ENCODE measurements around the gene IL13RA2.

The IL13RA2 gene

DNA sequence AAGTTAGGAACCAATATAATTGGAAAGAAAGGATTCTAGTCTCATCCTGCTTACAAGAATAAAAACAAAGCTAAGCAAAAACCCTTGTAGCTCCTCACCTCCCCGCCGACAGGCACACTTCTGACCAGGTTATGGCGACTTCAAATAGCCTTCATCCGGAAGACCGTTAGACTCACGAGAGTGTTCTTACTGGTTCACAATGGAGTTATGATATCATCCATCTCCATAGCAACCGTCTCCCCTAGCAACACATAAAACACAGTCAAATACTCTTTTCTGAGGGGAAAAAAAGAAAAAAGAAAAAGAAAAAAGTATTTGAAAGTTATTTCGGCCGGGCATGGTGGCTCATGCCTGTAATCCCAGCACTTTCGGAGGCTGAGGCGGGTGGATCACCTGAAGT lies at the start of gene IL13RA2:
Gene IL13RA2 (minus strand): TSS at position 162 of the 400 bp plus-strand sequence. CDS start 347 bp downstream, outside the sequence.
- no peak for DNase-seq (ENCODE audit: low read depth, low spot score)

DNA sequence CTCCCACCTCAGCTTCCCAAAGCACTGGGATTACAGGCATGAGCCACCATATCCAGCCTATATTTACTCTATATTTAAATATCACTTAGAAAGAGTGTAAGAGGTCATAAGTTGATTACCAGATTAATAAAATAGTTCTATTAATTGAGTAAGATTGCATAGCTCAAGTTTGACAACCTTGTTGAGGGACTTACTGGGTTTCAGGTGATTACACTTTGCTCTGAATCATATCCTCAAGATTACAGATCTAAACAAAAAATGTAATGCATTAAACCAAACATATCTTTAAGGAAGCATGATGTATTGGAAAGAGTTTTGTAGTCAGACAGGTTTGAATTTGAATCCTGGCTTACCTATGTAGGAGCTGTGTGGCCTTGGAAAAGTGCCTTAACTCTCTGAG lies 47.9 kb upstream of the IL13RA2 start:
- DNase-seq (ENCODE audit: low read depth, low spot score) = no peak

GRCh38 chrX:115060013-115060412 lies 42.6 kb upstream of the IL13RA2 start:
- DNase-seq (ENCODE audit: low read depth, low spot score) = no peak

DNA sequence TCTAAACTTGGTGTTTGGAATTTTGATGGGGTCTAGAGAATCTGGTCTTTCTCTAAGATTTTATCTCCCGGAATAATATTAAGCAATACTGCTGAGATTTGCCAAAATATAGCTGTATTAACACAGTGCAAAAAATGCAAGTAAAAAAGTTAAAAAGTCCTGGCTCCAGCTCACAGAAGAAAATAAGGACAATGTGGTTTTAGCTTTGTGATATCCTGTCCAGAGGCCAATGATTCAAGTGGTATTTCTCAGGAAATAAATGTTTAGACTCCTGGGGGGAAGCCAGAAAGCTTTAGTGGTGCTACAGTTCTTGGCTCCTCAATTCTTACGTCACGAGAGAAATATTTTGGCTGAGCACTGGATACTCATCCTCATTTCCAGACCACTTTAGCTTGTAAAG lies 40.9 kb upstream of the IL13RA2 start:
- no peak for DNase-seq (ENCODE audit: low read depth, low spot score)

DNA sequence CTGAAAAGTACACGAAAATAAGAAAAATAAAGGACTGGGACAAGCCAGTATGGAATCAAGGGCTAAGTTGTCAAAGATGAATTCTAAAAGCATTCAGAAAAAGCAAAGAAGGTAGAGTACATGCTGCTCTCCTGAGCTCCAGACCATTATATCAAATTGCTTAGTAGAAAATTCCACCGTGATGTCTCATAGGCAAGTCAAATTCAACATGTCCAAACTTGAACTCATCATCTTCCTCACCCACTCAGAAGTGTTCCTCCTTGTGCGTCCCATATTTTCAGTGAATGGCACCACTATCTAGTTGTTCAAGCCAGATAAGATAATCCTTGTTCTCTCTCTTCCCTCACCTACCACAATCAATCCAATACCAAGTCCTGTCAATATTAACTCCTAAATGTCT lies 37.5 kb upstream of the IL13RA2 start:
- DNase-seq (ENCODE audit: low read depth, low spot score) = no peak

DNA sequence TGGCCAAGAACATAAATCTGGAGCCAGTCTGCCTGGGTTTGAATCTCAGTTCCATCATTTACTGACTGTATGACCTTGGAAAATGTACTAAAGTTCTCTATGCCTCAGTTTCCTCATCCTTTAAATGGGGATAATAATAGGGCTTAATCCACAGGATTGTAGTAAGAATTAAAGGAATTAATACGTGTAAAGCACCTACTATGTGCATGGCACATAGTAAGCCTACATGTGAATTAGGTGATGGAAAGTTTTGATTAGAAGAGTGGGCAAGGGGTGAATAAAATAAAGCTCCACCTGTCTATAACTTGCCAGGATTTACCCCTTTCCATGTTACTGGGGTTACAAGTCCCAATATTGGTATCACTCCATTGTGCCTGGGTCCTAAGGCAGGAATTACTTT lies 35.8 kb upstream of the IL13RA2 start:
- DNase-seq (ENCODE audit: low read depth, low spot score) = no peak

DNA sequence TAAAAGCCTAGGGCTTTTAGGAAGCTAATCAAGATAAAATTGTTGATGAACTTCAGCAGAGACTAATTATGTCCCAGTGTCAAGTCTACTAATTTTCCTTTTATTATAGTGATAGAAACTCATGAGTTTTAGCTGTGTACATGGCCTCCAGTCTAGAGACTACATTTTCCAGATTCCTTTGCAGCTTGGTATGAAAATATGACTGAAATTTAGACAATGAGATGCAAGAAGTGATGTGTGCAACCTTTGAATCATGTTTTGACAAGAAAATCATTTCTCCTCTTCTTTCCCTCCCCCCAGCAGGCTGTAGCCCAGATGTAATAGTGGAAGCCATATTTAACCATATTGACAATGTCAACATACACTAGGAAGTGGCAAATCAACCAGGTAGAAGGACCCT lies 30.3 kb upstream of the IL13RA2 start:
- no peak for DNase-seq (ENCODE audit: low read depth, low spot score)

GRCh38 chrX:115047181-115047580 lies 29.8 kb upstream of the IL13RA2 start:
- DNase-seq (ENCODE audit: low read depth, low spot score) = no peak

GRCh38 chrX:115040417-115040816 lies 23.0 kb upstream of the IL13RA2 start:
- DNase-seq (ENCODE audit: low read depth, low spot score) = no peak

- DNase-seq (ENCODE audit: low read depth, low spot score) = no peak
Observed at GRCh38 chrX:115038406-115038805, 21.0 kb upstream of the IL13RA2 start.

DNA sequence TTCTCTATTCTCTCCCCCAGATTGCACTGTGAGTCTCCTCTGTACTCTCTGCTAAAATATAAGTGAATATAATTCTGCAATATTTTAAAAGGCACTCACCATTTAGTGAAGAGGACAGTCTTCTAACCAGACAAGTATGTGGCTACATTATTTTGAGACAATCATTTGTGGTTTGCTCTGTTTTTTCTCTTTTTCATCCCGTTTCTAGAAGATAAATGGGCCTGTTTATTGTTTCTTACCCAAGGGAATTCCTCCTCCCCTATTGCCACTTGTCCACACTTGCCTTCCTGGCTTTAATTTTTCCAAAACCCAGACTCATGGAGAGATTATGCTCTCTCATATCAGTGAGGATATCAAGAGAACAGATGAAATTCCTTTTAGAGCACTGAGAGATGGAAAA lies 18.6 kb upstream of the IL13RA2 start:
- DNase-seq (ENCODE audit: low read depth, low spot score) = no peak

GRCh38 chrX:115031989-115032388 lies 14.6 kb upstream of the IL13RA2 start:
- no peak for DNase-seq (ENCODE audit: low read depth, low spot score)

DNA sequence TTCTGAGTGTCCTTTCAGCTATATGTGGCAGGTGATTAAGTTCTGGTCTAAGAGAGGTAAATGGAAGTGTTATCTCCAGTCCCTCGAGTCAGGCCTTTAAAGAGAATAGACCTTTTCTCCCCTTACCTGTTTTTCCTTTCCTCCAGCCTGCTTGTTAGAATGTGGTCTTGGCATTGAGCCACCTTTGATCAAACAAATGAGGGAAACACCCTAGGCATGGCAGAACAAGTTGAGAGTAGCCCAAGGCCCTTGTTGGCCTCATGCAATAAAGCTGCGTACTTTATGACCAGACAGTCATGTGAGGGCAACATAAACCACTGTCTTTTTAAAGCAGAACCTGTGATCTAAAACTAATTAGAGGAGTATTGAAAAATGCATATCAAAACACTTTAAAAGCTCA lies 13.2 kb upstream of the IL13RA2 start:
- DNase-seq (ENCODE audit: low read depth, low spot score) = no peak

GRCh38 chrX:115029869-115030570 lies 12.6 kb upstream of the IL13RA2 start:
- DNase-seq (ENCODE audit: low read depth, low spot score) = no peak

GRCh38 chrX:115029440-115029839 lies 12.0 kb upstream of the IL13RA2 start:
- DNase-seq (ENCODE audit: low read depth, low spot score) = no peak

GRCh38 chrX:115023811-115024210 lies 6.4 kb upstream of the IL13RA2 start:
- DNase-seq (ENCODE audit: low read depth, low spot score) = no peak

DNA sequence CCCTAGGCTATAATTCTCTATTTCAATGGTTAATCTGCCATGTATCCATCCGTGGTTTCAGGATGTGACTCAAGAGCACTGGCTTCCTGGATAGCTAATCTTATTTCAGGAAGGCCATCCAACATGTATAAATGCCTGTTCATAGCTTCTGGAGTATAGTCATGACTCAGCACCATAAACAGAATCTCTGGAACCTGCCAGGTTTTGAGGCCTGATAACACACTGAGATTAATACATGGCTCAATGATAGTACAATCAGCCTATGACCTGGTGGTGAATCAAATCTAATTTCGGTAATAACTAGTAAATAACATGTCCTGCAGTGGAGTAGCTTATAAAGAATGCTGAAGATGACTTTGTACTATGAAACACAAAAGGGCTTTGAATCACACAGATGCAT lies 5.7 kb upstream of the IL13RA2 start:
- DNase-seq (ENCODE audit: low read depth, low spot score) = no peak

DNA sequence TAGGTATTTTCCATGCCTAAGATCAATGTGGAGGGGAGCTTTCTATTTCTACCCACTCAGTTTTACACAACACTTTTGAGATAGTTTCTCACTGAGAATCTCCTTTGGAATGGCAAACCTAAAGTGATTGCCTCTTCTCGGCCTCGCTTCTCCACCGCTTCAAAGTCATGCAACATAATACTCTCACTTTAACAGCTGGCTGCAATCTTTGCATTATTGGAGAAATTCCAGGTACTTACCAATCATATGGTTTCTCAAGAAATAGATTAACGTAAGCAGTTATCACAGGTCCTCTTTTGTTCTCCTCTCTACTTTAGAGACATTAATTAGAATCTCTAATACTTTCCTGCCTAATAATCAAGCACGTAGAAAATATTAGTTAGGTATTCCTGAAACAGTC lies 3.7 kb upstream of the IL13RA2 start:
- no peak for DNase-seq (ENCODE audit: low read depth, low spot score)

DNA sequence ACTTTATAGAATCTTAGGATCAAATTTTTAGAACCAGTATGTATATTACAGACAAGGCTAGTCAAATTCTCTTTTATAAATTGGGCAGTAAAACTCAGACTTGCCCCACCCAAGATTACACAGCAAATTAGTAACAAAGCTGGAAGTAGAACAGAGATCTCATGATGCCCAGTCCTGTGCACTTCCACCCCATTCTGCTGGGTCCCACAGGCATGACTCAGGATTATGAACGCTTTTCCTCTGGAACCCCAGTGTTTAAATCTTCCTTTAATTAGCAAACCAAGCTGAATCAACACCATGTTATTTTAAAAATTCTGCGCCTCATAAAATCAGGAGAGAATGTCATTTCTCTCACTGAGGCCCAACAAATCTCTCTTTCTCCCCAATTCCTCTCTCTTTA lies 1.5 kb upstream of the IL13RA2 start:
- DNase-seq (ENCODE audit: low read depth, low spot score) = no peak

GRCh38 chrX:115018040-115018647 lies 728 bp upstream of the IL13RA2 start:
- DNase-seq (ENCODE audit: low read depth, low spot score) = no peak

GRCh38 chrX:115013705-115014104 lies 3.7 kb downstream of the IL13RA2 start:
- DNase-seq (ENCODE audit: low read depth, low spot score) = no peak

GRCh38 chrX:115011428-115011827 lies 6.0 kb downstream of the IL13RA2 start:
- no peak for DNase-seq (ENCODE audit: low read depth, low spot score)

- no peak for DNase-seq (ENCODE audit: low read depth, low spot score)
Observed at GRCh38 chrX:114999906-115000305, 17.5 kb downstream of the IL13RA2 start.

GRCh38 chrX:114997779-114998178 lies 19.6 kb downstream of the IL13RA2 start:
- no peak for DNase-seq (ENCODE audit: low read depth, low spot score)
